HEK293 (cell line): Measurements from ENCODE around the gene SRRM4.

Experiments
- CTCF ChIA-PET: fragments of 350-600 bp; formaldehyde crosslinking; extraction: SDS; loops from one replicate; lab custom pipeline; 2021; ENCODE audit warnings: antibody characterized with exemption; lab: Yijun Ruan, JAX
- POLR2A ChIA-PET: fragments of 300-600 bp; formaldehyde crosslinking; extraction: SDS; loops from one replicate; lab custom pipeline; 2020; ENCODE audit warnings: antibody characterized with exemption, inconsistent platforms; lab: Yijun Ruan, JAX
- H3K27ac ChIP-seq: fragments of 200-500 bp; sonication (Bioruptor generic); 2 replicates; pipeline ENCODE4 v1.5.1; 2014; ENCODE audit warnings: low read depth, low read length, control low read depth, inconsistent platforms; ENCODE audit errors: extremely low read depth
- H3K36me3 ChIP-seq, 2 experiments: fragments of 200-500 bp in 1 of 2; sonication (Bioruptor generic) in 1 of 2; 1 replicate in 1 of 2; 2 replicates in 1 of 2; pipeline ENCODE4 v1.5.1; 2014 to 2017; ENCODE audit warnings: inconsistent platforms in 2 of 2, low read length in 2 of 2; ENCODE audit not compliant: control insufficient read depth in 2 of 2, insufficient read depth in 1 of 2
- H3K4me1 ChIP-seq: fragments of 200-500 bp; sonication (Bioruptor generic); 2 replicates; pipeline ENCODE4 v1.5.1; 2014; ENCODE audit warnings: mild to moderate bottlenecking, low read length, inconsistent platforms; ENCODE audit not compliant: control insufficient read depth, insufficient read depth
- H3K4me3 ChIP-seq: 2 replicates; pipeline ENCODE4 v1.5.1; 2011; ENCODE audit warnings: low read depth, mild to moderate bottlenecking, control low read depth, low read length, moderate library complexity
- H3K9me3 ChIP-seq: fragments of 200-500 bp; sonication (Bioruptor generic); 2 replicates; pipeline ENCODE4 v1.5.1; 2014; ENCODE audit warnings: low read depth, low read length, inconsistent platforms; ENCODE audit not compliant: control insufficient read depth, insufficient read depth
- MZF1 ChIP-seq: fragments of 450-650 bp; formaldehyde crosslinking; IDR thresholded peaks from 2 replicates; pipeline ENCODE4 v1.5.1; 2017; ENCODE audit warnings: missing biosample characterization, missing genetic modification characterization, borderline replicate concordance
- PRDM10 ChIP-seq: fragments of 450-650 bp; formaldehyde crosslinking; IDR thresholded peaks from 2 replicates; pipeline ENCODE4 v1.5.1; 2016; ENCODE audit warnings: missing biosample characterization, missing genetic modification characterization
- SP3 ChIP-seq: fragments of 450-650 bp; formaldehyde crosslinking; IDR thresholded peaks from 2 replicates; pipeline ENCODE4 v1.5.1; 2016; ENCODE audit warnings: missing biosample characterization, missing genetic modification characterization
- SP7 ChIP-seq: fragments of 450-650 bp; formaldehyde crosslinking; IDR thresholded peaks from 2 replicates; pipeline ENCODE4 v1.5.1; 2016; ENCODE audit warnings: missing biosample characterization, missing genetic modification characterization
- ZEB2 ChIP-seq: fragments of 450-650 bp; formaldehyde crosslinking; IDR thresholded peaks from 2 replicates; pipeline ENCODE4 v1.5.1; 2016; ENCODE audit warnings: missing biosample characterization, missing genetic modification characterization
- ZFHX2 ChIP-seq: fragments of 450-650 bp; formaldehyde crosslinking; conservative IDR thresholded peaks from 2 replicates; pipeline ENCODE4 v1.5.1; 2016; ENCODE audit warnings: missing biosample characterization, missing genetic modification characterization
- ZFP3 ChIP-seq: fragments of 450-650 bp; formaldehyde crosslinking; IDR thresholded peaks from 2 replicates; pipeline ENCODE4 v1.5.1; 2016; ENCODE audit warnings: low read depth, missing biosample characterization, missing genetic modification characterization
- ZNF223 ChIP-seq: fragments of 450-650 bp; formaldehyde crosslinking; IDR thresholded peaks from 2 replicates; pipeline ENCODE4 v1.5.1; 2016; ENCODE audit warnings: missing biosample characterization, missing genetic modification characterization
- ZNF350 ChIP-seq: fragments of 450-650 bp; formaldehyde crosslinking; IDR thresholded peaks from 2 replicates; pipeline ENCODE4 v1.5.0; 2017; ENCODE audit warnings: missing biosample characterization, mild to moderate bottlenecking, missing genetic modification characterization
- ZNF394 ChIP-seq: fragments of 450-650 bp; formaldehyde crosslinking; IDR thresholded peaks from 2 replicates; pipeline ENCODE4 v1.5.1; 2016; ENCODE audit warnings: missing biosample characterization, missing genetic modification characterization, mild to moderate bottlenecking, moderate library complexity, borderline replicate concordance
- ZNF629 ChIP-seq: fragments of 450-650 bp; formaldehyde crosslinking; IDR thresholded peaks from 2 replicates; pipeline ENCODE4 v1.5.1; 2017; ENCODE audit warnings: missing biosample characterization, missing genetic modification characterization
- ZNF654 ChIP-seq: fragments of 450-650 bp; formaldehyde crosslinking; IDR thresholded peaks from 2 replicates; pipeline ENCODE4 v1.5.1; 2016; ENCODE audit warnings: low read depth, missing biosample characterization, missing genetic modification characterization
- ZNF660 ChIP-seq: fragments of 450-650 bp; IDR thresholded peaks from 2 replicates; pipeline ENCODE4 v1.5.1; 2018; ENCODE audit warnings: missing biosample characterization, mild to moderate bottlenecking, missing genetic modification characterization
- ZNF776 ChIP-seq: fragments of 450-650 bp; formaldehyde crosslinking; IDR thresholded peaks from 2 replicates; pipeline ENCODE4 v1.5.0; 2017; ENCODE audit warnings: missing biosample characterization, missing genetic modification characterization, borderline replicate concordance
- ZNF785 ChIP-seq: fragments of 450-650 bp; formaldehyde crosslinking; IDR thresholded peaks from 2 replicates; pipeline ENCODE4 v1.5.1; 2016; ENCODE audit warnings: missing biosample characterization, missing genetic modification characterization
- ZSCAN5A ChIP-seq: fragments of 450-650 bp; formaldehyde crosslinking; IDR thresholded peaks from 2 replicates; pipeline ENCODE4 v1.5.1; 2016; ENCODE audit warnings: missing biosample characterization, missing genetic modification characterization
- TF ChIP-seq, protein P1 (sequence below): fragments of 450-650 bp; formaldehyde crosslinking; IDR thresholded peaks from 2 replicates; pipeline ENCODE4 v1.5.1; 2016; ENCODE audit warnings: missing biosample characterization, missing genetic modification characterization

The SRRM4 gene

GRCh38 chr12:118979763-118980406, 1.5 kb upstream of the SRRM4 start:
- ChIA-PET POLR2A (no interaction called here), CTCF (interaction anchor here (0.6 to 1.4 kb wide), 7 partner anchors 11 to 512 kb away, joined by 3 to 6 read pairs (median 3); no protein-coding TSS in a partner anchor)
- Histone ChIP-seq H3K4me3 (no peak overlapping the region), H3K9me3 (no peaks in the 10 kb centered on the region), H3K4me1 (no peaks in the 10 kb centered on the region), H3K36me3 (no peaks in the 10 kb centered on the region), H3K27ac (no peak overlapping the region)
- TF ChIP-seq ZNF350 (tag by site-specific recombination) (no peak), ZNF654 (tag by site-specific recombination) (peak; percentile 18; the same call in 1 of the 2 replicates), ZNF785 (tag by site-specific recombination) (0 out of 2 replicates have a peak, but pooled peaks have one; percentile 57), ZNF660 (tag by site-specific recombination) (0 out of 2 replicates have a peak, but pooled peaks have one; percentile 17)

DNA sequence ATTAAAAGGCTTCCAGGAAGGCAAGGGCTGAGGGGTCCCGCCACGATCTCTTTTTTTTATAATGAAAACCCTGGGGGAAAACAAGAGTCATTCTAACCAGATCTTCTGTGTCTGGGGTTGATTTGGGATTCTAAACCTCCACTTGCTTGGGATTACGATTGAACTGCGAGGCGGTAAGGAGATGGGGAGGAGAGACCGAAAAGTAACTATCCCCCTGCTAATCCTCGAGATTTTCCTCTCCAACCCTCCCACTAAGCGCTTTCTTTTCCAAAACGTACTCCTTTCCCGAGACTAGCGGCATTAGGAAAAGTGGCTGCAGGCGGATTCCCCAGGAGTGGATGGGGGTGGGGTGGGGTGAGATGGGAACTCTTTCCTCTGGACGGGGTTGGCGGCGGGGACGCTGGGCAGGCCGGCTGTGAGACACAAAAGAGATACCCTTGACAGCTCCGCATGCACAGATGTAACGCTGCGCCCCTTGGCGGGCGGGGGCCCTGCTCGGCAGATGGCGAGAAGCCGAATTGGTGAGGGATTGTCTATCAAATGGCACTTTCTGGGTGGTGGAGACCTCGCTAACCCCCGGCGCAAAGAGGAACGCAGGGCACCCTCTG, 830 bp upstream of the SRRM4 start:
- Histone ChIP-seq H3K9me3 (no peaks in the 10 kb centered on the region), H3K4me3 (no peak overlapping the region), H3K4me1 (no peaks in the 10 kb centered on the region), H3K27ac (no peak overlapping the region), H3K36me3 (no peaks in the 10 kb centered on the region)
- CTCF ChIA-PET, result no interaction called here
- POLR2A ChIA-PET, result no interaction called here
- TF ChIP-seq SP7 (tag by site-specific recombination), result no peak
- TF ChIP-seq ZNF394 (tag by site-specific recombination), result no peak
- TF ChIP-seq, protein P1, sequence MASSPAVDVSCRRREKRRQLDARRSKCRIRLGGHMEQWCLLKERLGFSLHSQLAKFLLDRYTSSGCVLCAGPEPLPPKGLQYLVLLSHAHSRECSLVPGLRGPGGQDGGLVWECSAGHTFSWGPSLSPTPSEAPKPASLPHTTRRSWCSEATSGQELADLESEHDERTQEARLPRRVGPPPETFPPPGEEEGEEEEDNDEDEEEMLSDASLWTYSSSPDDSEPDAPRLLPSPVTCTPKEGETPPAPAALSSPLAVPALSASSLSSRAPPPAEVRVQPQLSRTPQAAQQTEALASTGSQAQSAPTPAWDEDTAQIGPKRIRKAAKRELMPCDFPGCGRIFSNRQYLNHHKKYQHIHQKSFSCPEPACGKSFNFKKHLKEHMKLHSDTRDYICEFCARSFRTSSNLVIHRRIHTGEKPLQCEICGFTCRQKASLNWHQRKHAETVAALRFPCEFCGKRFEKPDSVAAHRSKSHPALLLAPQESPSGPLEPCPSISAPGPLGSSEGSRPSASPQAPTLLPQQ (tag by site-specific recombination), result no peak
- TF ChIP-seq ZFHX2 (tag by site-specific recombination), result no peak
- no peak for TF ChIP-seq ZFP3 (tag by site-specific recombination)
- TF ChIP-seq ZEB2 (tag by site-specific recombination), result no peak
- TF ChIP-seq SP3 (tag by site-specific recombination), result no peak
- TF ChIP-seq PRDM10 (tag by site-specific recombination), result no peak
- TF ChIP-seq ZNF223 (tag by site-specific recombination), result no peak
- no peak for TF ChIP-seq ZNF629
- TF ChIP-seq MZF1, result no peak
- TF ChIP-seq ZSCAN5A (tag by site-specific recombination), result no peak
- TF ChIP-seq ZNF776 (tag by site-specific recombination), result no peak
- TF ChIP-seq, all 188 proteins: peak for 0
